ENCODE results near the gene MBP. TPM values are rescaled to one million over a fixed set of nuclear protein-coding genes. Genes with fewer than 3 reads are reported as not detected.

Gene MBP
- total and polyA plus RNA-seq, 9 donors = 8.7 to 23.0 (median 11.2) TPM

DNA sequence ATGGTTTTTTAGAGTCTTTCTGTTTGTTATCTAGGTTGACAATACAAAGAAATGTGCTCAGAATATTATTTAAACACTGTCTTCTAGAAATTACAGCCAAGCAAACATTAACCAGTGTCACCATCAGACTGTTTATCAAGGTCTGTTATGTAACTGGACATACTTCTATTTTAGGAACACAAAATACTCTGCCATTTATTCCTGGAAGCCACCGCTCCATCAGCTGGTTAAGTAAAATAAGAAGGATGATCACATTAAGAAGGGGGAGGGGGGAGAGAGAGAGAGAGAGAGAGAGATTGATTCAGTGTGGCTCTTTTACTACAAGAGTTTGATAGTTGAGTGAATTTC lies 47.9 kb downstream of the MBP start:
- Histone ChIP-seq H3K9me3 (replicated peaks; ENCODE audit: control insufficient read depth, low read depth, low read length) (no peaks in the 10 kb centered on the region), H3K36me3 (ENCODE audit: control insufficient read depth, insufficient read depth, low read length) (no peaks in the 10 kb centered on the region), H3K27ac (ENCODE audit: low read length) (peak overlapping the region; percentile 76), H3K4me3 (ENCODE audit: low read length) (no peak overlapping the region), H3K4me1 (ENCODE audit: control insufficient read depth, insufficient read depth, low read length) (peaks cover 29% of the 10 kb centered on the region), H3K27me3 (ENCODE audit: control insufficient read depth, insufficient read depth, low read length) (no peaks in the 10 kb centered on the region)
- no CpG with 5 or more reads among the region's 1 CpG for WGBS (ENCODE audit: insufficient coverage)
- peak; percentile 81 for DNase-seq

DNA sequence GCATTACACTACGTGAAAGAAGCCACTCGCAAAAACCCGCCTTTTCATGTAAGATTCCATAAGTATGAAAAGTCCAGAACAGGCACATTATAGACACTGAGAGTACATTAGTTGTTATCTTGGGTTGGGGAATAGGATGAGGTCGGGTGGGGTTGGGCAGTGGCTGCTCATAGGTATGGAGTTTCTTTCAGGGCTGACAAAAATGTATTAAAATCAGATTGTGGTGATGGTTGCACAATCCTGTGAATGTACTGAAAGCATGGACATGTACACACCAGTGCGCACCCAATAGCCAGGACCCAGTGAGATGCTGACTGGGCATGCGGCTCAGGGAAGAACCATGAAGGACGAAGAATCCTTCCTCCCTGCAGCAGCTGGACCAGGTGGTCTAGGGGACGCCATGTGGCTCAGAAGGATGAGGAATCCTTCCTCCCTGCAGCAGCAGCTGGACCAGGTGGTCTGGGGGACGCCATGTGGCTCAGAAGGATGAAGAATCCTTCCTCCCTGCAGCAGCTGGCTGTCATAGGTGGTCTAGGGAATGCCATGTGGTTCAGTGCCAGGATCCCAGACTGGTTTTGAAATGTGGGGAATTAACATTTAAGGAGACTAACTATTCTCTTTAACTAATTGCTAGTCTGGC lies 50.1 kb downstream of the MBP start:
- Histone ChIP-seq H3K9me3 (replicated peaks; ENCODE audit: control insufficient read depth, low read depth, low read length) (no peaks in the 10 kb centered on the region), H3K27ac (ENCODE audit: low read length) (no peak overlapping the region), H3K36me3 (ENCODE audit: control insufficient read depth, insufficient read depth, low read length) (no peaks in the 10 kb centered on the region), H3K4me3 (ENCODE audit: low read length) (no peak overlapping the region), H3K4me1 (ENCODE audit: control insufficient read depth, insufficient read depth, low read length) (peaks cover 28% of the 10 kb centered on the region), H3K27me3 (ENCODE audit: control insufficient read depth, insufficient read depth, low read length) (no peaks in the 10 kb centered on the region)
- no peak for DNase-seq
- 86% methylated on average over 5 of the region's 9 CpGs for WGBS (ENCODE audit: insufficient coverage)

DNA sequence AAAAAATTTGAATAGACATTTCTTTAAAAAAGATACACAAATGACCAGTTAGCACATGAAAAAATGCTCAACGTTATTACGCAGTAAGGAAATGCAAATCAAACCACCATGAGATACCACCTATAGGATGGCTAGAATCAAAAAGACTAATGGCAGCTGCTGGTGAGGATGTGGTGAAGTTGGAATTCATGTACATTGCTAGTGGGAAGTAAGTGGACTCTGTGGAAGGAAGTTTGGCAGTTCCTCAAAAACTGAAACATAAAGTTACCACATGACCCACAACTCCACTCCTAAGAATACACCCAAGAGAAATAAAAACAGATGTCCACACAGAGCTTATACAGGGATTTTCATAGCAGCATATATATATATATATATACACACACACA lies 51.2 kb downstream of the MBP start:
- DNase-seq = peak; percentile 89
- Histone ChIP-seq H3K9me3 (replicated peaks; ENCODE audit: control insufficient read depth, low read depth, low read length) (no peaks in the 10 kb centered on the region), H3K4me1 (ENCODE audit: control insufficient read depth, insufficient read depth, low read length) (peaks cover 24% of the 10 kb centered on the region), H3K36me3 (ENCODE audit: control insufficient read depth, insufficient read depth, low read length) (no peaks in the 10 kb centered on the region), H3K27ac (ENCODE audit: low read length) (no peak overlapping the region), H3K4me3 (ENCODE audit: low read length) (no peak overlapping the region), H3K27me3 (ENCODE audit: control insufficient read depth, insufficient read depth, low read length) (no peaks in the 10 kb centered on the region)
- no CpG with 5 or more reads among the region's 2 CpGs for WGBS (ENCODE audit: insufficient coverage)

DNA sequence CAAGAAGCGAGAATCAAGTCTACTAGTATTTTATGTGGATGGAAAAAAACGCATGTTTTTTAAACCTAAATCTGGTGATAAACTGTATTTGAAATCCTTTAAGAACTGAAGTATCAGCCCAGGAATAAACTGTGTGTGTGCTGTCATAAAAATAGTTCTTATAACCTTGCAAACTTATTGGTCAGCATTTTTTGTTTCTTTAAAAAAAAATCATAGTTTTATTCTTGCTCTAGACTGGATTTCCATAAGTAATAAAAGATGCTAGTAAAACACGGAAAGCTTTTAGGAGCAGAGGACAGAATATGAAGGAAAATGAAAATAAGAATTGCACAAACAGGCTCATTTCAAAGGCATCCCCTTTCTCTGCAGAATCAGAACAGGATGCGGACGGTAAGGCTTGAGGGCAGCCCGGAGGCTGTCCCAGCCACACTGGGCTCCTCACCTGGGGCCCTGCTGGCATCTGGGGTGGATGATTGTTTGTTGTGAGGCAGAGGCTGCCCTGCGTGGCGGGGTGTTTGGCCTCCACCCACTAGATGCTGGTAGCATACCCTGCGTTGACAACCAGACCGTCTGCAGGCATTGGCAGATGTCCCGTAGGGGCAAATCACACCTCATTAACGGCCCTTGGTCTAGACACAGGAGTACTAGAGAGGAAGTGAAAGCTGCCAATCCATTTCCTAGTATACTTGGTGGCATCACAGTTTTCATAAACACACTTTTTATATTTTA lies 52.5 kb downstream of the MBP start:
- no peaks in the 10 kb centered on the region for H3K9me3 ChIP-seq (replicated peaks; ENCODE audit: control insufficient read depth, low read depth, low read length)
- H3K4me3 ChIP-seq (ENCODE audit: low read length) = no peak overlapping the region
- H3K36me3 ChIP-seq (ENCODE audit: control insufficient read depth, insufficient read depth, low read length) = no peaks in the 10 kb centered on the region
- H3K27me3 ChIP-seq (ENCODE audit: control insufficient read depth, insufficient read depth, low read length) = no peaks in the 10 kb centered on the region
- peak; percentile 53 for DNase-seq
- WGBS (ENCODE audit: insufficient coverage) = 43% methylated on average over 2 of the region's 12 CpGs
- H3K27ac ChIP-seq (ENCODE audit: low read length) = peak overlapping the region; percentile 59
- peaks cover 25% of the 10 kb centered on the region for H3K4me1 ChIP-seq (ENCODE audit: control insufficient read depth, insufficient read depth, low read length)

DNA sequence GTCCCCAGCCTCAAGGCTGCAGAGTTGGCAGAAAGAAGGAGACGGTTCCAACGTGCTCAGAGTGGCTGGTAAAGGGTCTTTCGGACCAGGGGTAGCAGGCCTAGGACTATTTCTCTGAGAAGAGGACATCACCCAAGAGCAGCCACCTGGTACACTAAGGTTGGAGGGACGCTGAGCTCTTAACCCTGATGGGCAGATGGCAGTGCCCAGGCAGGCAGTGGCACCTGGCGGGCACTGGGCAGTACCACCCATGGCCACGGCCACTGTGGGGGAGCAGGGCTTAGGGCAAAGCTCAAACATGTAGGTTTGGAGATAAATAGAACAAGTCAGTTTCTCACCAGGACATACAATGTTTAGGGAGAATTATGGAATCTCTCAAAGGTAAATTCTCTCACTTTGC lies 53.5 kb downstream of the MBP start:
- 97% methylated on average over 4 of the region's 6 CpGs for WGBS (ENCODE audit: insufficient coverage)
- peaks cover 27% of the 10 kb centered on the region for H3K4me1 ChIP-seq (ENCODE audit: control insufficient read depth, insufficient read depth, low read length)
- DNase-seq = no peak
- no peaks in the 10 kb centered on the region for H3K36me3 ChIP-seq (ENCODE audit: control insufficient read depth, insufficient read depth, low read length)
- H3K9me3 ChIP-seq (replicated peaks; ENCODE audit: control insufficient read depth, low read depth, low read length) = no peaks in the 10 kb centered on the region
- H3K27me3 ChIP-seq (ENCODE audit: control insufficient read depth, insufficient read depth, low read length) = no peaks in the 10 kb centered on the region
- H3K4me3 ChIP-seq (ENCODE audit: low read length) = no peak overlapping the region
- H3K27ac ChIP-seq (ENCODE audit: low read length) = no peak overlapping the region

DNA sequence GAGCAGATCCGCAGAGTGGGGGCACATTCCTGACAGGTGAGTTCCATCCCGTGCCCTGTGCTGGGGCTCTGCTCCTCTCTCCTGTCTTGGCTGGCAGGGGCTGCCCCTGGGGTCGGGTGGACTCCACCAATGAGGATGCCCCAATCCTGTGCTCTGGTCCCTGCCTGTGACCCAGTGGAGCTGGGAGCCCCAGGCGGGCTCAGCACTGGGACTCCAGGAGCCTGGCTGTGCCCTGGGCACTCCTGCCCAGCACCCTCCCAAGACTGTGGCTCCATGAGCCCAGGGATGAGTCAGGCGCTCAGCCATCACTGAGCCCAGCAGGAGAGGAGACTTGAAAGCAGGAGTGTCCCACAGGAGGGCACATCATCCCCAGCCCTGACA lies 53.9 kb downstream of the MBP start:
- H3K27ac ChIP-seq (ENCODE audit: low read length) = no peak overlapping the region
- no peak overlapping the region for H3K4me3 ChIP-seq (ENCODE audit: low read length)
- peaks cover 28% of the 10 kb centered on the region for H3K4me1 ChIP-seq (ENCODE audit: control insufficient read depth, insufficient read depth, low read length)
- no peak for DNase-seq
- H3K36me3 ChIP-seq (ENCODE audit: control insufficient read depth, insufficient read depth, low read length) = no peaks in the 10 kb centered on the region
- 75% methylated on average over 5 of the region's 5 CpGs for WGBS (ENCODE audit: insufficient coverage)
- no peaks in the 10 kb centered on the region for H3K9me3 ChIP-seq (replicated peaks; ENCODE audit: control insufficient read depth, low read depth, low read length)
- no peaks in the 10 kb centered on the region for H3K27me3 ChIP-seq (ENCODE audit: control insufficient read depth, insufficient read depth, low read length)

DNA sequence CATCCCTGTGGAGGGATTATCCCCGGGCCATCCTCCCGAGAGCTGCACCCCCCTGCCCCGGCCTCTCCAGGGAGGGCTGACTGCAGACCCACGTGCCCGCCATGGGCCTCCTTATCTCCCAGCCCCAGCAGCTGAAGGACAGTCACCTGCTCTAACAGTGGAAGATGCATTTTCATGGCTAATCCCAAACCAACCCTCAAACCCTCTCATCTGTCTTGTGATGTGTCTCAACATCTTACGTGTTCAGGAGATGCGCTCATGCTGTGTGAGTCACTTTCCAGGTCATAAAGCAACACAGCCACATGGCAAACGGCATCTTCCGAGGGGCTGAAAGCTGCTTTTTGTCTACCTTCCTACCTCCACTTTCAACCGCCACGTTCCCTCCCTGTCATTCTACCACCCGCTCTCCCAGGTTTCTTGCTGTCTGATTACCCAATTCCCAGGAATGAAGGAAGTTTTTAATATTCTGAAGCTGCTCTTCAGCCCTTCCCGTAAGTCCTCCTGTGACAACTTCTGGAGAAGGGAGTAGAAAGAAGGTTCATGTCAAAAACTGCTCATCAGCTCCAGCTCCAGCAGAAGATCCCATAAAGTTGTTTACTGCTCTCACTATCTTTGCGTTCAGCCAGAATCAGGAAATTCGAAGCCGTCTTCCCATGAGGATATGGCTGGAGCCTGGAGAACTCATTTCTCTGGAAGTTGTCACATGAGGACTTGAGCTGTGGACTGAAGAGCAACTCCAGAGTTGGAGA lies 54.5 kb downstream of the MBP start:
- peaks cover 31% of the 10 kb centered on the region for H3K4me1 ChIP-seq (ENCODE audit: control insufficient read depth, insufficient read depth, low read length)
- WGBS (ENCODE audit: insufficient coverage) = 70% methylated on average over 8 of the region's 16 CpGs

DNA sequence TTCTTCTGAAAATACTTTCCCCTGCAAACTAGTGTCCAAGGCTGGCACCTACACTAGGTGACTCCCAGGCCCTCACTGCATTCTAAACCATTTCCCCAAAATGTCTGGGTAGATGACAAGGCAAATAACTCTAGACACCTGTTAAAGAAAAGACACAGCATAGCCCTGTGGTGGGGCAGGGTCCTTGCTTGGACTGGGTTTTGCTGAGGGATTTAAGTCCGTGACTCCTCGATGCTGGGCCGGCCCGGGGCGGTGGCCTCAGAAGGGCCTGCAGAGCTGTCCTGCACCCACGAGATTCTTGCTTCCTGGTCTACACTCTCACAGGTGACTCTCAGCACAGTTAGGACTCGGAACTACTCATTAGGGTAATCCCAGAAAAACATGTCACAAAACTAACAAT lies 55.2 kb downstream of the MBP start:
- H3K27me3 ChIP-seq (ENCODE audit: control insufficient read depth, insufficient read depth, low read length) = no peaks in the 10 kb centered on the region
- no peak for DNase-seq
- H3K36me3 ChIP-seq (ENCODE audit: control insufficient read depth, insufficient read depth, low read length) = no peaks in the 10 kb centered on the region
- no peak overlapping the region for H3K4me3 ChIP-seq (ENCODE audit: low read length)
- no CpG with 5 or more reads among the region's 7 CpGs for WGBS (ENCODE audit: insufficient coverage)
- no peaks in the 10 kb centered on the region for H3K9me3 ChIP-seq (replicated peaks; ENCODE audit: control insufficient read depth, low read depth, low read length)
- H3K27ac ChIP-seq (ENCODE audit: low read length) = no peak overlapping the region
- H3K4me1 ChIP-seq (ENCODE audit: control insufficient read depth, insufficient read depth, low read length) = peaks cover 27% of the 10 kb centered on the region

More for the DNA sequence above, 54.5 kb downstream of the MBP start:
- Histone ChIP-seq H3K27me3 (ENCODE audit: control insufficient read depth, insufficient read depth, low read length) (no peaks in the 10 kb centered on the region), H3K27ac (ENCODE audit: low read length) (no peak overlapping the region), H3K4me3 (ENCODE audit: low read length) (no peak overlapping the region), H3K36me3 (ENCODE audit: control insufficient read depth, insufficient read depth, low read length) (no peaks in the 10 kb centered on the region), H3K9me3 (replicated peaks; ENCODE audit: control insufficient read depth, low read depth, low read length) (no peaks in the 10 kb centered on the region)
- DNase-seq = no peak

DNA sequence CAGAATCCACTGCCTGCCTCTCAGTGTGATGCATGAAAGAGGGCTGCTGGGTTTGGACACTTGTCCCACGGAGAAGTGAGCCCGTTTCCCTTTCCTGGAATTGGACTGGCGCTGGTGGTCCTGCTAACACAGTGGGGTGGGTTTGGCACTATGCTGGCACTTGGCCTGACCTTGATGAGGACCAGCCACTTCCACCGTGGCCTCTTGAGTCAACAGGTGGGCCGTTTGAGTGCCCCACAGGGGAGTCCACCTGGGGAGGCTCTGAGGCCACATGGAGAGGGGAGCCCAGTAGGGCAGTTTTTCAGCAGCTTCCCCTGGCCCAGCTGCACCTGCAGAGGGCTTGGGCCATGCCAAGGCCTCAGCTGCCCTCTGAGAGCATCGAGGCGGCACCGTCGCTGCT lies 56.5 kb downstream of the MBP start:
- DNase-seq = no peak
- no peak overlapping the region for H3K27ac ChIP-seq (ENCODE audit: low read length)
- no peak overlapping the region for H3K4me3 ChIP-seq (ENCODE audit: low read length)
- no peaks in the 10 kb centered on the region for H3K27me3 ChIP-seq (ENCODE audit: control insufficient read depth, insufficient read depth, low read length)
- H3K36me3 ChIP-seq (ENCODE audit: control insufficient read depth, insufficient read depth, low read length) = no peaks in the 10 kb centered on the region
- H3K9me3 ChIP-seq (replicated peaks; ENCODE audit: control insufficient read depth, low read depth, low read length) = no peaks in the 10 kb centered on the region
- H3K4me1 ChIP-seq (ENCODE audit: control insufficient read depth, insufficient read depth, low read length) = peaks cover 35% of the 10 kb centered on the region
- 87% methylated on average over 9 of the region's 9 CpGs for WGBS (ENCODE audit: insufficient coverage)

DNA sequence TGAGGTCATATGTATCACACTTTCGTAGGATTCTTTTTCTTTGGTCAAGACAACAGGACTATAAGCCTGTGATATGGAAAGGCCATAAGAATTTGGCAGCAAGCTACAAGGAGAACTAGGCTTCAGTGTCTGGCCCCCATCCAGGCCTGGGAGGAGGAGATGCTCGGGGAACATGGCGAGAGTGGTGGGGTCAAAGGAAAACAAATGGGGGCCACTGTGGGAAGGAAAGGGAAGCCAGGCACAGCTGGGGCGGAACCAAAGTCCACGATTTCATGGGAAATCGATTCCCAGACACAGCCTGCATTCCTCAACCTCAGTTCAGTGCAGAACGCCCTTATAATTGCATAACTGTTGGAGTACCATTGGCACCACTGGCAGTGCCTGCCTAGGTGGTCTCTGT lies 58.2 kb downstream of the MBP start:
- peak overlapping the region; percentile 9 for H3K27ac ChIP-seq (ENCODE audit: low read length)
- H3K9me3 ChIP-seq (replicated peaks; ENCODE audit: control insufficient read depth, low read depth, low read length) = no peaks in the 10 kb centered on the region
- no peaks in the 10 kb centered on the region for H3K36me3 ChIP-seq (ENCODE audit: control insufficient read depth, insufficient read depth, low read length)
- H3K4me1 ChIP-seq (ENCODE audit: control insufficient read depth, insufficient read depth, low read length) = peaks cover 33% of the 10 kb centered on the region
- no peak overlapping the region for H3K4me3 ChIP-seq (ENCODE audit: low read length)
- 35% methylated on average over 5 of the region's 7 CpGs for WGBS (ENCODE audit: insufficient coverage)
- peak; percentile 54 for DNase-seq
- no peaks in the 10 kb centered on the region for H3K27me3 ChIP-seq (ENCODE audit: control insufficient read depth, insufficient read depth, low read length)
